HEK293 (cell line): Measurements from ENCODE around the gene MUC5AC.

Experiments
- CTCF ChIP-seq: fragments of 450-650 bp; formaldehyde crosslinking; IDR thresholded peaks from 2 replicates; pipeline ENCODE4 v1.5.1; 2016; ENCODE audit warnings: missing biosample characterization, missing genetic modification characterization
- ZBTB1 ChIP-seq: fragments of 450-650 bp; formaldehyde crosslinking; IDR thresholded peaks from 2 replicates; pipeline ENCODE4 v1.5.1; 2016; ENCODE audit warnings: missing biosample characterization, missing genetic modification characterization
- ZBTB21 ChIP-seq: fragments of 450-650 bp; formaldehyde crosslinking; IDR thresholded peaks from 2 replicates; pipeline ENCODE4 v1.5.1; 2017; ENCODE audit warnings: missing biosample characterization, missing genetic modification characterization
- ZNF747 ChIP-seq: fragments of 450-650 bp; formaldehyde crosslinking; IDR thresholded peaks from 2 replicates; pipeline ENCODE4 v1.5.1; 2016; ENCODE audit warnings: missing biosample characterization, missing genetic modification characterization
- TF ChIP-seq, protein P1 (sequence below): fragments of 450-650 bp; formaldehyde crosslinking; conservative IDR thresholded peaks from 2 replicates; pipeline ENCODE4 v1.5.1; 2016; ENCODE audit warnings: low read depth, missing biosample characterization, missing genetic modification characterization

DNA sequence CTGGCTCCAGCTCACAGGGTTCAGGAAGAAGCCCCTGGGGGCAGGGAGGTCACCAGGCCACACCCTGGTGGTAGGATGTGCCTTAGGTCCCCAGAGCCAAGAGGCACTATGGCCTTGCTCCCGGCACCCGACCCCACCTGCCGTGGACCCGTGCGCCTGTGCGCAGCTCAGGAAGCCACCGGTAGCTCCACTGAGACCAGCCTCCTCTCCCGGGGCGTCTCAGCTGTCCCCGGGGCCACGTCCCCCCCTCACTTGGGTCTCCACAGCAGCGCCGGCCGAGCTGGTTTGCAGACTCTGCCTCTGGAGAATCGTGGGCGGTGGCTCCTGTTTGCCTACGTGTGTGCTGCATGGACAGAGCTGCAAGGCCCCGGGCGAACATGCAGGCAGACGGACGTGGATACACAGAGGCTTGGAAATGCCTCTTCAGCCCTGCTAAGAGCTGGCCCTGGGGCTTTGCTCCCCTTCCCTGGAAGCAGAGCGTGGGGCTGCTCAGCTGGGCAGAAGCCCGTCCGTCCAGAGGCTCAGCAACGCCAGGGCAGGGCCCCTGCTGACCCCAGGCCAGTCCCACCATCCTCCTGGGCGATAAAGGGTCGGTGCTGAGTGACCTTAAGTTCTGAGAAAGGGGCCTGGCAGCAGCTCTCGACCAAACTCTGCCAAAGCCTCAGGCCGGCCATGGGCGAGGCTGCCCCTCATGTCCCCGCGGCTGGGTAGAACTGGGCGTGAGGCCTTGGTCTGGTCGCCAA is 49.8 kb downstream of the MUC5AC start:
- no peak for TF ChIP-seq ZBTB21 (tag by site-specific recombination)
- TF ChIP-seq, protein P1, sequence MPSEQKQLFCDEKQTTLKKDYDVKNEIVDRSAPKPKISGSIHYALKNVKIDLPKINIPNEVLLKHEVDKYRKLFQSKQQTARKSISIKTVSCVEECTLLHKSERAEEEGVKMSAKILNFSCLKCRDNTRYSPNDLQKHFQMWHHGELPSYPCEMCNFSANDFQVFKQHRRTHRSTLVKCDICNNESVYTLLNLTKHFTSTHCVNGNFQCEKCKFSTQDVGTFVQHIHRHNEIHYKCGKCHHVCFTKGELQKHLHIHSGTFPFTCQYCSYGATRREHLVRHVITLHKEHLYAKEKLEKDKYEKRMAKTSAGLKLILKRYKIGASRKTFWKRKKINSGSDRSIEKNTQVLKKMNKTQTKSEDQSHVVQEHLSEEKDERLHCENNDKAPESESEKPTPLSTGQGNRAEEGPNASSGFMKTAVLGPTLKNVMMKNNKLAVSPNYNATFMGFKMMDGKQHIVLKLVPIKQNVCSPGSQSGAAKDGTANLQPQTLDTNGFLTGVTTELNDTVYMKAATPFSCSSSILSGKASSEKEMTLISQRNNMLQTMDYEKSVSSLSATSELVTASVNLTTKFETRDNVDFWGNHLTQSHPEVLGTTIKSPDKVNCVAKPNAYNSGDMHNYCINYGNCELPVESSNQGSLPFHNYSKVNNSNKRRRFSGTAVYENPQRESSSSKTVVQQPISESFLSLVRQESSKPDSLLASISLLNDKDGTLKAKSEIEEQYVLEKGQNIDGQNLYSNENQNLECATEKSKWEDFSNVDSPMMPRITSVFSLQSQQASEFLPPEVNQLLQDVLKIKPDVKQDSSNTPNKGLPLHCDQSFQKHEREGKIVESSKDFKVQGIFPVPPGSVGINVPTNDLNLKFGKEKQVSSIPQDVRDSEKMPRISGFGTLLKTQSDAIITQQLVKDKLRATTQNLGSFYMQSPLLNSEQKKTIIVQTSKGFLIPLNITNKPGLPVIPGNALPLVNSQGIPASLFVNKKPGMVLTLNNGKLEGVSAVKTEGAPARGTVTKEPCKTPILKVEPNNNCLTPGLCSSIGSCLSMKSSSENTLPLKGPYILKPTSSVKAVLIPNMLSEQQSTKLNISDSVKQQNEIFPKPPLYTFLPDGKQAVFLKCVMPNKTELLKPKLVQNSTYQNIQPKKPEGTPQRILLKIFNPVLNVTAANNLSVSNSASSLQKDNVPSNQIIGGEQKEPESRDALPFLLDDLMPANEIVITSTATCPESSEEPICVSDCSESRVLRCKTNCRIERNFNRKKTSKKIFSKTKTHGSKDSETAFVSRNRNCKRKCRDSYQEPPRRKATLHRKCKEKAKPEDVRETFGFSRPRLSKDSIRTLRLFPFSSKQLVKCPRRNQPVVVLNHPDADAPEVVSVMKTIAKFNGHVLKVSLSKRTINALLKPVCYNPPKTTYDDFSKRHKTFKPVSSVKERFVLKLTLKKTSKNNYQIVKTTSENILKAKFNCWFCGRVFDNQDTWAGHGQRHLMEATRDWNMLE: no peak
- no peak for TF ChIP-seq CTCF
- no peak for TF ChIP-seq ZNF747 (tag by site-specific recombination)
- no peak for TF ChIP-seq ZBTB1 (tag by site-specific recombination)
